Embryonic facial prominence (tissue), 1 donor: ENCODE results near the gene EFCAB6.
"Not testable (repeated sequence)": the region's sequence is repeated elsewhere in the genome, so short reads cannot be mapped to it uniquely, and the experiment has no call there.

ENCODE experiments used
- DNase-seq: peaks from one replicate; pipeline ENCODE4 v3.0.0-alpha.2; 2016; ENCODE audit errors: extremely low spot score

EFCAB6 gene

GRCh38 chr22:43722444-43722843, 89.7 kb downstream of the EFCAB6 start:
- DNase-seq = no peak

GRCh38 chr22:43720716-43721115, 91.4 kb downstream of the EFCAB6 start:
- DNase-seq = no peak

DNA sequence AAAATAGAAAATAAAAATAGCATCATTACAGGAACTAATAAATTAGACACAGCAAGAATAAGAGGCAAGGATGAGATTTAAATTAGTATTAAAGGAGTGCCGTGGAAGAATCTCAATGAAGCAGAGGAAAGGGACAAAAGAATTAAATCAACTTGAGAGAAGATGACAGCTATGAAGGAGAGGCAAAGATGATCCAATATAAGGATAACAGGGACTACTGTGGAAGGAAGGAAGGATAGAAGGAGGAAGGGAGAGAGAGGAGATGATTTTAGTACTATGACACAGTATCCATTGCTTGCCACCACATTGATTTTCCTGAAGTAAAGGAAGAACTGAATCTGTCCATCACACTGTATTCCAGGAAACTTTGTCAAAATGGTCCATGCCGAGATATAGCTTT, 98.0 kb downstream of the EFCAB6 start:
- DNase-seq = no peak

DNA sequence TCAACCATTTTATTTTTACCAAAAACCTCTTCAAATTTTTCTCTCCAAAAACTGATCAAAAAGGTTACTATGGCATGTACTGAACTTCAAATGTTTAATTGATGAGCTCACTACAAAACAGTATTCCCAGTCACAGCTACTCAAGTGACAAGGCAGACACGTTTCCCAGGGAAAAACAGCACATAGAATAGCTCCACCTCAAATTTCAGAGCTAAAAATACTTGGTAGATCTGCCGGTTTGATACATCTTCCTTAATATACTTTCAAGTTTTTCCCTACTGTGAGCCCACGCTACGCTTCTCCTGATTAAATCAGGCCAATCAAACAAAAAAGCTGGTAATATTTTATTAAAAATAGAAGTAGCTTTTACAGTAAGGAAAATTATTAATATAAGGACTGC, 100.4 kb downstream of the EFCAB6 start:
- DNase-seq = no peak

DNA sequence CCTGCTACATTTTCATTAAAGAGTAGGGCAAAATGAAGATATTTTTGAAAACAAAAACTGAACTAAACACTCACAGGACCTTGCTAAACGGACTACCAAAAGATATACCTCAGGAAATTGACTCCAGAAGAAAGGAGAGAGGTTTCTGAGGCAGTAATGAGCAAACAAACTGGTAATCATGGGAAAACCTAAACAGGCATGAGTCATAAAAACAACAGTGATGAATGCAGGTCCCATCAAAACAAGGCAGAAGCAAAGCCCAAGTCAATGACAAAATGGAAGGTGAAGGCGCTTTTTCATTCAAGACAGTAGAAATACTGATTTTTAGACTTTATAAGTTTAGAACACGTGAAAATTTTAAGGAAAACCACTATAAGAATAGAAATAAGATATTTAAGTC, 104.5 kb downstream of the EFCAB6 start:
- DNase-seq = no peak

DNA sequence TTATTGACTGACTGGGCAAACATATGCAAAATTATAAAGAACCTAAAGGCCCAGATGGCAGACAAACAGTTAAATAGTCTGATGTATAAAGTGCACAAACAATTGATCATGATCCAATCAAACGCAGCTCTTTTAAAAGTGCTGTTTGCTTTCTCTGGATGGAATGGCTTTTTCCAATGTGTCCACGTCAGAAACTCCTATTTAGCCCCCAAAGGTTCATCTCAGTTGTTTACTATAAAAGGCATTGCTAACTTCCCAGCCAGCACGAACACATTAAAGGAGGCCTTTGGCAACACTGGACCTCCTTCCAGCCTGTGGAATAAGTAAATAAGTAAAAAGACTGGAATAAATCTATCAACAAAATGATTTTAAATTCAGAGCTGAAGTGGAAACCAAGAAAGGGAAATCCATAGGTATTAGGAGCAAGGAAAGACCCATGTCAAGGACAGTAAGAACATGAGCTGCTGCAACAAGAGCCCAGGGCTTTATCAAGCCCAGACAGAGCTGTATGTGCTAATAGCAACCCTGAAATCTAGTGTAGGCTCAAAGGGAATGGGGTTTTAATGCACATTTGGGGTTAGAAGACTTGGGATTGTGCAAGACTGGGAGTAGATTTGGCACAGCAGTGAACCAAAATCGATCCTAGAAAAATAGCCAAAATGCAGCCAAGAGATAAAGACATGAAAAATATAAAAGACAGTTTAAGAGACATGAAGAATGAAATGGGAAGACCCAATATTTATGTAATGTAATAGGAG, 105.4 kb downstream of the EFCAB6 start:
- DNase-seq = no peak

- DNase-seq = no peak
Measured at GRCh38 chr22:43706151-43706550, 106.0 kb downstream of the EFCAB6 start.

DNA sequence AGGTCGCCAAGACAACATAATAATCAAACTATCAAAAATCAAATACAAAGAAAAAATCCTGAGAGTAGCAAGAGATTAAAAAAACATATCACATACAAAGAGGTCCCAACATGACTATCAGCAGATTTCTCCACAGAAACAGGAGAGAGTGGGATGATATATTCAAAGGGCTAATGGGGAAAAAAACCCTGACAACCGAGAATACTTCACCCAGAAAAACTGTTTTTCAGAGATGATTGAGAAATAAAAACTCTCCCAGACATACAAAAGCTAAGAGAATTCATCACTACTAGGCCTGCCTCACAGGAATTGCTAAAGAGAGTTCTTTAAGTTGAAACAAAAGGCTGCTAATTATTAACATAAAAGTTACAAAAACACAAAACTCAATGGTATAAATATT, 108.1 kb downstream of the EFCAB6 start:
- DNase-seq = no peak

- no peak for DNase-seq
Measured at GRCh38 chr22:43698403-43698802, 113.7 kb downstream of the EFCAB6 start.

GRCh38 chr22:43697894-43698293, 114.2 kb downstream of the EFCAB6 start:
- no peak for DNase-seq

- DNase-seq = no peak
Measured at GRCh38 chr22:43693249-43693648, 118.9 kb downstream of the EFCAB6 start.

DNA sequence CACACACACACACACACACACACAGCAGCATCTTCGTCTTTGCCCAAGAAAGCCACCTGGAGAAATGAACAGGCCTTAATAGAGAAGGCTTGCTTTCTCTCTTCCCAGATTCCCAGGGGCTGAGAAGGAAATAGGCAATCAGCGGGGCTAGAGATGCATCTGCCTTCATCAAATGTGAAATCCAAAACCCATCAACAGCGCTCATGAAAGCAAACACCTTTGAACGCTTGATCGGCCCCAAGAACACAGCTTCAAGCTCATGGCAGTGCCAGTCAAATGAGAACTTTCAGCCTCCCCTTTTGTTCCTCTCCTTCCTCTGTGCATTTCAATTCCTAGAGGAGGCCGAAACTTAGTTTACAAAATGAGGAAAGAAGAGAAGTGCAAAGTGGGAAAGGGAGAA, 122.7 kb downstream of the EFCAB6 start:
- DNase-seq = no peak

DNA sequence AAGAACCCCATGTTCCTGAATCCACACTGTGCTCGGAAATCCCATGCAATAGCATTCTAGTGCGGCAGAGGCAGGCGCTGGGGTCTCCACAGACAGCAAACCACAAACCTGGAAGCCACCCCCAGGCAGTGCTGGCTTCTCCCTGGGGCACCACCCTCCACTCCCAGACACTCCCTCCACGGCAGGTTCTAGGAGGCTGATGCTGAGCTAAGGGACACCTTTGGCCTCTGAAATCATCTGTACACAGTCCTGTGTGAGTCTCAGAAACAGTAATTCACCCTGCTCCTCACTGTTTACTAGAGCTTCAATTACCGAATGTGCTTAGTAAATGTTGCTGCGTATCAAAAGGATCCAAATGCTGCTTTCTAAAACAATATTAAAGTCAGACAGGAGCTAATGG, 129.3 kb downstream of the EFCAB6 start:
- DNase-seq = no peak

- DNase-seq = no peak
Measured at GRCh38 chr22:43681731-43682360, 130.3 kb downstream of the EFCAB6 start.

GRCh38 chr22:43670513-43670912, 141.6 kb downstream of the EFCAB6 start:
- no peak for DNase-seq

DNA sequence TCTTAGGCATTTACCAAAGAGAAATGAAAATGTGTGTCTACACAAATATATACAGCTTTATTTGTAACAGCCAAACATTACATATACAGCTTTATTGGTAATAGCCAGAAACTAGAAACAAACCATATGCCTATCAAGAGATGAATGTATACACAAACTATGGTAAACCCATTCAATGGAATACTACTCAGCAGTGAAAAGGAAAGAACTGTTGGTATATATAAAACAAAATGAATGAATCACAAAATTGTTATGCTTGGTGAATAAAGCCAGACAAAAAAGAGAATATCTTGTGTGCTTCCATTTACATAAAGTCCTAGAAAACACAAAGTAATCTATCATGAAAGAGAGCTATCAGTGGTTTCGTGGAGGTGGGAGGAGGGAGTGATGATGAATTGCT, 142.9 kb downstream of the EFCAB6 start:
- no peak for DNase-seq

DNA sequence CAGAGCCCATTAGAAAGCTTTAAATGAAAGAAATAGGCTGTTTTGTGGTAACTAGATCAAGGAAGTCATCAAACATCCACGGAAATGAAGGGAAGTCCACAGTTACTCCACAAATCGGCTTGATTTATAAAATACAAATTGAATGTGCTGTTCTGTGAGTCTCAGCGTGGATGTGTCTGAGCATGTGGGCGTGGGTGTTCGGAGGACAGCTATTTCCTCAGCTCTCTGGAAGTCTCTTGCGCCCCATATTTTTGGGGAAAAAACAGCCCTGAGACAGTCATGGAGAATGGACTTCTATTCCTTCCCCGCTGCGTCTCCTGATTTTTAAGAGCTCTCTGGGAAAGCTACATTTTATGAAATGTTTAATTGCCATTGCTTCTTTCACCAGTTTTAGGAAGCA, 144.4 kb downstream of the EFCAB6 start:
- DNase-seq = no peak

GRCh38 chr22:43666457-43666856, 145.6 kb downstream of the EFCAB6 start:
- DNase-seq = no peak

DNA sequence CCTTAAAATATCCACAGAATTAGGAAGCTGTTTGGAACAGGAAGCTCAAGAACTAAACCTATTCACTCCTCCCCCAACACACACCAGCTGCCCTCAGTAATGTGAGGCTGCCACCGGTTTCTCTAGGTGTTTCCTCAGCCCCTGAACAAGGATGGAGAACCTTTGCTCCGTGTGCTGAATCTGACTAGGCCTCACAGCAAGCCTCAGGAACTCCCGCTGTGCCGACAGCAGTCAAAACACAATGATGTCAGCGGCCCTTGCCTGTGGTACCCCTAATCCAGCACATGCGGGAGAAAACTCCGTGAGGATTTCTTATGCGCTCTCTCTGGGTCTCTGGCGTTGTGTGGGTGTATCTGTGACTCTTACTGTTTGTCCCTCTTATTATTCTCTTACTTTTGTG, 153.3 kb downstream of the EFCAB6 start:
- DNase-seq = no peak

DNA sequence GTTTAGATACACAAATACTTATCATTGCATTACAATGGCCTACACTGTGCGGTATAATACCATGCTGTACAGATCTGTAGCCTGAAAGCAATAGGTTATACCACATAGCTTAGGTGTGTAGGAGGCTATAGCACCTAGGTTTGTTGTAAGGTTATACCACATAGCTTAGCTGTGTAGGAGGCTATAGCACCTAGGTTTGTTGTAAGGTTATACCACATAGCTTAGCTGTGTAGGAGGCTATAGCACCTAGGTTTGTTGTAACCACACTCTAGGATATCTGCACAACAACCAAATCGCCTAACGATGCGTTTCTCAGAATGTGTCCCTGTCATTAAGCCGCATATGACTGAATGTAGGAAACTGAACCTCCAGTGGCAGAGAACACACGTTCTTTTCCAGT, 155.5 kb downstream of the EFCAB6 start:
- DNase-seq = not testable (repeated sequence)

- no peak for DNase-seq
Measured at GRCh38 chr22:43654271-43654670, 157.8 kb downstream of the EFCAB6 start.

GRCh38 chr22:43652845-43653244, 159.3 kb downstream of the EFCAB6 start:
- DNase-seq = no peak

DNA sequence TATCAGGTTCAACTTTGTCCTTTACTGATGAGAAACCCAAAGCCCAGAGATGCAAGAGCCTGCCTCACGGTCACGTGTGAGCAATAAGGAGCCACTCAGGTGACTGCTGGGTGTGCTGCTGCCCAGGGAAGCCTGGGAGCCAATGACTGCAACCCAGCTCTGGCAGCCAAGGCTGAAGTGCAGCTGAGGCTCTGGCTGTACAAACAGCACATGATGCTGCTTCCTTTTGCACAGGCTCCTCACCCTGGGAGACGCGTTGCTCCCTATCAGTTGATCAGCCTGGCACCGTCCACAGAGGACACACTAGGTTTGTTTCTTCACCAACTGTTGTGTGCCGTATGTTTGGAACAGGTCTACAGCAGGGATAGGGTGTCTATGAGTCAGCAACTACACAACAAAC, 168.7 kb downstream of the EFCAB6 start:
- DNase-seq = no peak
